ENCODE results near the gene LMF2.

DNA sequence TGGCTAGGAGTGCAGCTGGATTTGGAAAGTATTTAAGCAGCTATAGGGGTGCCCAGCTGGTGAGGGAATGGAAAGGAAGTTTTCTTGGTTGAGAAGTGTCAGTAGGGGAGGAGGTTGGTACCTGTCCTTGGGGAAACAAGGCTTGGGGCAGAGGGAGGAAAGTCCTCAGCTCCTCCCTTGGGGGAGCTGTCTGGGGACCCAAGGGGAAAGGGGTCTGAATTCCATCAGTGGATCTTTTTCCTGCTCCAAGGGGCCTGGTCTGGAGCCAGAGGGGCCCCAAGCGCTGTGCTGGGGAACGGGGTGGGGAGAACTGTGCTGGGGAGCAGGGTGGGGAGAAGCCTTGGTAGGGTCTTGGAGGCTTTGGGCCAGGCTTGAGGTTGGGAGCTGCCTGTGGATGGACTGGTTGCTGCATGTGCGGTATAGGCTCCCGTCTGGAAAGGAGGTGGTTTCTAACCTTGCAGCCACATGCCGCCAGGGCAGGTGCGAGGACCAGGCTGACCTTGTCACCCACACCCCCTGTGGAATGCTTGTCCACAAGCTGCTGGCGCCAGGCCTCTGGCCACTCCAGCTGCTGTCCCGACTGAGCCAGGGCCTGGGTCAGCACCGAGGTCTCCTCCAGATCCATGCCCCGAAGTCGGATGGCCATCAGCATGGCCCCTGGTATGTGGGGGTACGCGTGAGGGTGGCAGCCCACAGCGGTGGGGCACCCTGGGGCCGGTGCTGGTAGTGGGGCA is 21.3 kb upstream of the LMF2 start:
- TF ChIP-seq, protein P1, sequence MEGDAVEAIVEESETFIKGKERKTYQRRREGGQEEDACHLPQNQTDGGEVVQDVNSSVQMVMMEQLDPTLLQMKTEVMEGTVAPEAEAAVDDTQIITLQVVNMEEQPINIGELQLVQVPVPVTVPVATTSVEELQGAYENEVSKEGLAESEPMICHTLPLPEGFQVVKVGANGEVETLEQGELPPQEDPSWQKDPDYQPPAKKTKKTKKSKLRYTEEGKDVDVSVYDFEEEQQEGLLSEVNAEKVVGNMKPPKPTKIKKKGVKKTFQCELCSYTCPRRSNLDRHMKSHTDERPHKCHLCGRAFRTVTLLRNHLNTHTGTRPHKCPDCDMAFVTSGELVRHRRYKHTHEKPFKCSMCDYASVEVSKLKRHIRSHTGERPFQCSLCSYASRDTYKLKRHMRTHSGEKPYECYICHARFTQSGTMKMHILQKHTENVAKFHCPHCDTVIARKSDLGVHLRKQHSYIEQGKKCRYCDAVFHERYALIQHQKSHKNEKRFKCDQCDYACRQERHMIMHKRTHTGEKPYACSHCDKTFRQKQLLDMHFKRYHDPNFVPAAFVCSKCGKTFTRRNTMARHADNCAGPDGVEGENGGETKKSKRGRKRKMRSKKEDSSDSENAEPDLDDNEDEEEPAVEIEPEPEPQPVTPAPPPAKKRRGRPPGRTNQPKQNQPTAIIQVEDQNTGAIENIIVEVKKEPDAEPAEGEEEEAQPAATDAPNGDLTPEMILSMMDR (conservative IDR thresholded peaks at IDR 0.05): no peak
- no peak for TF ChIP-seq EZH2 (IDR thresholded peaks at IDR 0.05; ENCODE audit: low read depth)
